Measurements from ENCODE around the gene TMEM156.

TMEM156 gene

DNA sequence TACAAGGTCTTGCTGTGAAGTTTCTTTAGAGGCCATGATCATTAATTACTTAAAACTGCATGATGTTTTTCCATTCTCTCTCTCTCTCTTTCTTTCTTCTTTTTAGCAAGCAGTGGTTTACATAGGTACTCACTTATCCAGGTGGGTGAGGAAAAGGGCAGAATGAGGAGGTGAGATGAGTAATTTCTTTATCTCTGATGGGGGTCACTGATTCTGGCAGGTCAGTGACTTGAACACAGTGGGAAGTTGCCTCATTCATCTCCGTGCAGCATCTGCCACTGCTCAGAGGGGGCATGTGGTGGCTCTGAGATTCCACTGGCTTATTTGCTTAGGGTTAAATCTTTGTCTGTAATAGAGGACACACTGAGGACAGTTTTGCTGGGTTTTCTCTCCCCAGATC lies 102.0 kb downstream of the TMEM156 start:
- Histone ChIP-seq H3K23ac (ENCODE audit: low read length) (no peak overlapping the region), H3K27me3 (ENCODE audit: insufficient read depth, low read length) (no peaks in the 10 kb centered on the region), H3K36me3 (ENCODE audit: control insufficient read depth in 1 of 2, insufficient read depth in 2 of 2, low read length in 2 of 2) (peaks cover 36 to 51% of the 10 kb centered on the region in 2 experiments), H3K27ac (ENCODE audit: low read depth, low read length) (no peak overlapping the region), H3K79me1 (ENCODE audit: low read length) (no peaks in the 10 kb centered on the region), H4K91ac (ENCODE audit: low read depth, low read length) (no peak overlapping the region), H2BK5ac (ENCODE audit: low read depth, low read length, poor library complexity) (no peak overlapping the region), H2BK120ac (ENCODE audit: insufficient read depth, low read length, poor library complexity) (no peak overlapping the region), H2AFZ (ENCODE audit: insufficient read depth, low read length, poor library complexity) (no peak overlapping the region), H3K4me3 (ENCODE audit: low read depth, low read length) (no peak overlapping the region), H3K18ac (ENCODE audit: low read length) (no peak overlapping the region), H3K79me2 (ENCODE audit: control insufficient read depth, insufficient read depth, low read length, poor library complexity) (no peaks in the 10 kb centered on the region), H4K8ac (ENCODE audit: low read depth, low read length) (no peak overlapping the region), H3K9me3 (ENCODE audit: insufficient read depth, low read depth, low read length) (peaks cover 2% of the 10 kb centered on the region), H3K4ac (ENCODE audit: low read depth, low read length) (no peak overlapping the region), H3K4me1 (ENCODE audit: control insufficient read depth in 1 of 2, insufficient read depth in 2 of 2, low read length in 2 of 2) (no peaks in the 10 kb centered on the region), H3K14ac (ENCODE audit: low read length) (no peak overlapping the region), H2AK5ac (ENCODE audit: low read length) (no peak overlapping the region), H4K12ac (ENCODE audit: low read depth, low read length) (no peak overlapping the region), H3K9ac (ENCODE audit: low read length) (no peak overlapping the region), H2BK12ac (ENCODE audit: low read length) (no peak overlapping the region), H3K4me2 (ENCODE audit: low read length) (no peak overlapping the region)
- DNase-seq, result no peak
- no CpG with 5 or more reads among the region's 1 CpG for WGBS (ENCODE audit: extremely low coverage, insufficient coverage, insufficient read length)

DNA sequence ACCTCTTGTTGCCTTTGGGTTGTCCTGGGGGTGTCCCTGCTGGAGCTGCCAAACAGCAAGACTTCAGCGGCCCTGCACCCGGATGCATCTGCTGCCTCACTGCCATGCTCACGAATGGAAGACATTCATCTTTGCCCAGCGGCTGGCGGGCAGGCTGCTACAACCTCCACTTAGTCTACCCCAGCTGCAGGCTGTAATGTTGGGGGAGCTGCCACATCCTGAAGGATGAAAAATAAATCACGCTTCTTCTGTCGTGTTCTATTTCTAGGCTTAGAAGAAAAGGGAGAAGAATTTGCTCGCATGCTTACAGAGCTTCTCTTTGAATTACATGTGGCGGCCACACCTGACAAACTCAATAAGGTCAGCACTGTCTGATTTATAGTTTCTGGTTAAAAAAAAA lies 103.2 kb downstream of the TMEM156 start:
- Histone ChIP-seq H3K4me3 (ENCODE audit: low read depth, low read length) (peak overlapping the region; percentile 16), H3K9ac (ENCODE audit: low read length) (no peak overlapping the region), H3K18ac (ENCODE audit: low read length) (no peak overlapping the region), H2AK5ac (ENCODE audit: low read length) (no peak overlapping the region), H3K14ac (ENCODE audit: low read length) (no peak overlapping the region), H3K27ac (ENCODE audit: low read depth, low read length) (no peak overlapping the region), H4K8ac (ENCODE audit: low read depth, low read length) (no peak overlapping the region), H3K27me3 (ENCODE audit: insufficient read depth, low read length) (no peaks in the 10 kb centered on the region), H2AFZ (ENCODE audit: insufficient read depth, low read length, poor library complexity) (no peak overlapping the region), H3K23ac (ENCODE audit: low read length) (no peak overlapping the region), H2BK5ac (ENCODE audit: low read depth, low read length, poor library complexity) (no peak overlapping the region), H2BK12ac (ENCODE audit: low read length) (no peak overlapping the region), H2BK120ac (ENCODE audit: insufficient read depth, low read length, poor library complexity) (no peak overlapping the region), H3K4ac (ENCODE audit: low read depth, low read length) (no peak overlapping the region), H3K4me1 (ENCODE audit: control insufficient read depth in 1 of 2, insufficient read depth in 2 of 2, low read length in 2 of 2) (no peaks in the 10 kb centered on the region), H3K9me3 (ENCODE audit: insufficient read depth, low read depth, low read length) (peaks cover 2% of the 10 kb centered on the region), H4K12ac (ENCODE audit: low read depth, low read length) (no peak overlapping the region), H4K91ac (ENCODE audit: low read depth, low read length) (no peak overlapping the region), H3K4me2 (ENCODE audit: low read length) (no peak overlapping the region), H3K79me2 (ENCODE audit: control insufficient read depth, insufficient read depth, low read length, poor library complexity) (no peaks in the 10 kb centered on the region), H3K36me3 (ENCODE audit: control insufficient read depth in 1 of 2, insufficient read depth in 2 of 2, low read length in 2 of 2) (peaks cover 30 to 45% of the 10 kb centered on the region in 2 experiments), H3K79me1 (ENCODE audit: low read length) (no peaks in the 10 kb centered on the region)
- WGBS (ENCODE audit: extremely low coverage, insufficient coverage, insufficient read length), result no CpG with 5 or more reads among the region's 9 CpGs
- DNase-seq, result no peak

DNA sequence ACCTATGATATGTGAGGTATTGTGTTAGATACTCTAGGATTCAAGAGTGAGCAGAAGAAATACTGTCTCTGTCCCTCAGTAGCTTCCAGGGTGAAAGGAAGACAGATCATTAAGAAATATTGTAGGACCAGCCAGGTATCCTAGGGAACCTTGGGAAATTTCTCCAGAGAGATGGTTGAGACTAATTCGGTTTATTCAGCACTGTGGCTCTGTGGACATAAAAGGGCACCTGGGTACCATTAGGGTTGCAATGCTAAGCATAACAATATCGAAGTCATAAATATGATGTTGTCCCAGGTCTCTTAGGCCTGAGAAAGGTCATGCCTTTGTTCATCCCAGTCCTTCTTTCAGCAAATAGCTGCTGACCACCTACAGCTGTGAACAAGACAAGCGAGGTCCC lies 103.6 kb downstream of the TMEM156 start:
- Histone ChIP-seq H2BK12ac (ENCODE audit: low read length) (no peak overlapping the region), H4K91ac (ENCODE audit: low read depth, low read length) (no peak overlapping the region), H3K4ac (ENCODE audit: low read depth, low read length) (no peak overlapping the region), H3K23ac (ENCODE audit: low read length) (no peak overlapping the region), H3K14ac (ENCODE audit: low read length) (no peak overlapping the region), H3K4me3 (ENCODE audit: low read depth, low read length) (peak overlapping the region; percentile 16), H3K27me3 (ENCODE audit: insufficient read depth, low read length) (no peaks in the 10 kb centered on the region), H2BK120ac (ENCODE audit: insufficient read depth, low read length, poor library complexity) (no peak overlapping the region), H4K12ac (ENCODE audit: low read depth, low read length) (no peak overlapping the region), H4K8ac (ENCODE audit: low read depth, low read length) (no peak overlapping the region), H2AK5ac (ENCODE audit: low read length) (no peak overlapping the region), H3K79me1 (ENCODE audit: low read length) (no peaks in the 10 kb centered on the region), H3K36me3 (ENCODE audit: control insufficient read depth in 1 of 2, insufficient read depth in 2 of 2, low read length in 2 of 2) (peaks cover 30 to 44% of the 10 kb centered on the region in 2 experiments), H3K4me1 (ENCODE audit: control insufficient read depth in 1 of 2, insufficient read depth in 2 of 2, low read length in 2 of 2) (no peaks in the 10 kb centered on the region), H2AFZ (ENCODE audit: insufficient read depth, low read length, poor library complexity) (no peak overlapping the region), H3K4me2 (ENCODE audit: low read length) (no peak overlapping the region), H3K9me3 (ENCODE audit: insufficient read depth, low read depth, low read length) (peaks cover 2% of the 10 kb centered on the region), H3K27ac (ENCODE audit: low read depth, low read length) (no peak overlapping the region), H2BK5ac (ENCODE audit: low read depth, low read length, poor library complexity) (no peak overlapping the region), H3K79me2 (ENCODE audit: control insufficient read depth, insufficient read depth, low read length, poor library complexity) (no peaks in the 10 kb centered on the region), H3K9ac (ENCODE audit: low read length) (no peak overlapping the region), H3K18ac (ENCODE audit: low read length) (no peak overlapping the region)
- no CpG with 5 or more reads among the region's 3 CpGs for WGBS (ENCODE audit: extremely low coverage, insufficient coverage, insufficient read length)
- DNase-seq, result no peak

DNA sequence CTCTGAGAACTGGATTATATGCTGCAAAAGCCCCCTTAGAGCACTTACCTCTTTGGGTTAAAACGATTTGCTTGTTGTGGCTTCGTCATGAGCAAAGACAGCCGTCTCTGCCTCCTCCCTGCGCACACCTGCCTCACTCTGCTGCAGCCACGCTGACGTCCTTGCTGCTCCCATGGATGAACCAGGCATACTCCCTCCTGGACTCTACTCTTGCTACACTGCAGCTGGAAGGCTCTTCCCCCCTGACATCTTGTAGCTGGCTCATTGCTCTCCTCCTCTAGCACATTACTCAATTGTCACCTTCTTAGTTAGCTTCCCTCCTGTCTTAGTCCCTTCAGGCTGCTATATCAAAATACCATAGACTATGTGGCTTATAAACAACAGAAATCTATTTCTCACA lies 105.3 kb downstream of the TMEM156 start:
- Histone ChIP-seq H3K9ac (ENCODE audit: low read length) (no peak overlapping the region), H4K12ac (ENCODE audit: low read depth, low read length) (no peak overlapping the region), H3K4ac (ENCODE audit: low read depth, low read length) (no peak overlapping the region), H3K79me1 (ENCODE audit: low read length) (no peaks in the 10 kb centered on the region), H3K23ac (ENCODE audit: low read length) (no peak overlapping the region), H2AK5ac (ENCODE audit: low read length) (no peak overlapping the region), H3K27me3 (ENCODE audit: insufficient read depth, low read length) (no peaks in the 10 kb centered on the region), H2BK120ac (ENCODE audit: insufficient read depth, low read length, poor library complexity) (no peak overlapping the region), H3K36me3 (ENCODE audit: control insufficient read depth in 1 of 2, insufficient read depth in 2 of 2, low read length in 2 of 2) (peaks cover 22 to 41% of the 10 kb centered on the region in 2 experiments), H3K18ac (ENCODE audit: low read length) (no peak overlapping the region), H3K79me2 (ENCODE audit: control insufficient read depth, insufficient read depth, low read length, poor library complexity) (no peaks in the 10 kb centered on the region), H3K4me3 (ENCODE audit: low read depth, low read length) (no peak overlapping the region), H4K91ac (ENCODE audit: low read depth, low read length) (no peak overlapping the region), H3K4me2 (ENCODE audit: low read length) (no peak overlapping the region), H2BK5ac (ENCODE audit: low read depth, low read length, poor library complexity) (no peak overlapping the region), H3K27ac (ENCODE audit: low read depth, low read length) (no peak overlapping the region), H3K14ac (ENCODE audit: low read length) (no peak overlapping the region), H3K4me1 (ENCODE audit: control insufficient read depth in 1 of 2, insufficient read depth in 2 of 2, low read length in 2 of 2) (no peaks in the 10 kb centered on the region), H3K9me3 (ENCODE audit: insufficient read depth, low read depth, low read length) (peaks cover 2% of the 10 kb centered on the region), H2AFZ (ENCODE audit: insufficient read depth, low read length, poor library complexity) (no peak overlapping the region), H2BK12ac (ENCODE audit: low read length) (no peak overlapping the region), H4K8ac (ENCODE audit: low read depth, low read length) (no peak overlapping the region)
- WGBS (ENCODE audit: extremely low coverage, insufficient coverage, insufficient read length), result no CpG with 5 or more reads among the region's 6 CpGs
- DNase-seq, result no peak

Measured in trophoblast cell (in vitro differentiated cells and primary cell).